Esophagus muscularis mucosa (tissue), 4 donors: Measurements from ENCODE around the gene TMEM135. TPM values are rescaled to one million over a fixed set of nuclear protein-coding genes. Genes with fewer than 3 reads are reported as not detected.

Experiments used
- DNase-seq: peaks from one replicate; pipeline ENCODE4 v3.0.0-alpha.2; 2017; ENCODE audit errors: extremely low spot score
- H3K27ac ChIP-seq, 4 donors: fragments of 200-600 bp; sonication (generic); replicated peaks in 1 of 4; 1 replicate in 3 of 4; 2 replicates in 1 of 4; pipeline ENCODE4 v1.5.1; 2016 to 2019; ENCODE audit warnings: mild to moderate bottlenecking in 1 of 4
- H3K27me3 ChIP-seq, 4 donors: fragments of 200-600 bp; sonication (generic); one replicate each; pipeline versions ENCODE4 v1.5.1 to v1.6.0; 2016 to 2019
- H3K36me3 ChIP-seq, 4 donors: fragments of 200-600 bp; sonication (generic); one replicate each; pipeline ENCODE4 v1.5.1; 2016 to 2019
- H3K4me1 ChIP-seq, 4 donors: fragments of 200-600 bp; sonication (generic); one replicate each; pipeline ENCODE4 v1.5.1; 2016 to 2019
- H3K4me3 ChIP-seq, 4 donors: fragments of 200-600 bp; sonication (generic); 1 replicate in 2 of 4; 2 replicates in 2 of 4; pipeline ENCODE4 v1.5.1; 2016 to 2019; ENCODE audit warnings: mild to moderate bottlenecking in 4 of 4, moderate library complexity in 1 of 4
- H3K9me3 ChIP-seq, 4 donors: fragments of 200-600 bp; sonication (generic); 1 replicate in 3 of 4; 2 replicates in 1 of 4; pipeline ENCODE4 v1.5.1; 2016 to 2019
- EP300 ChIP-seq: sonication (generic); formaldehyde crosslinking; IDR thresholded peaks from one replicate; pipeline ENCODE4 v1.6.1; 2017; ENCODE audit warnings: antibody characterized with exemption
- POLR2A ChIP-seq: fragments of 450-650 bp; IDR thresholded peaks from one replicate; pipeline ENCODE4 v1.6.1; 2017; ENCODE audit warnings: antibody characterized with exemption, moderate library complexity, mild to moderate bottlenecking, low read depth
- POLR2AphosphoS5 ChIP-seq, 2 donors: sonication (generic); formaldehyde crosslinking; IDR thresholded peaks; one replicate each; pipeline ENCODE4 v1.6.1; 2017; ENCODE audit warnings: antibody characterized with exemption in 2 of 2
- WGBS: methylation state at CpG from one replicate; pipeline ENCODE4 v1.1.5; 2018; 5-methylcytosine and 5-hydroxymethylcytosine counted together
- intact Hi-C: fragments of 100-400 bp; cut with DNase I; formaldehyde crosslinking; loops from one replicate; pipeline ENCODE4 v1.15.1; 2023
- total RNA-seq, 4 donors: library from RNA; depleted of rRNA; stranded (reverse); fragments of >200 nt; gene quantifications; one replicate each; pipeline versions ENCODE4 v1.1.0 to v1.2.1, GENCODE V29; 2016
- TF ChIP-seq, protein P1 (sequence below), 3 experiments: fragments of 200-600 bp in 2 of 3; fragments of 450-650 bp in 1 of 3; sonication (generic) in 2 of 3; IDR thresholded peaks; one replicate each; pipeline ENCODE4 v1.5.1; 2017 to 2019; ENCODE audit warnings: antibody characterized with exemption in 3 of 3, mild to moderate bottlenecking in 2 of 3, moderate library complexity in 1 of 3

TMEM135 gene
- total RNA-seq, 4 donors from 2014 or later: 11.6 to 19.5 (median 14.9) TPM

DNA sequence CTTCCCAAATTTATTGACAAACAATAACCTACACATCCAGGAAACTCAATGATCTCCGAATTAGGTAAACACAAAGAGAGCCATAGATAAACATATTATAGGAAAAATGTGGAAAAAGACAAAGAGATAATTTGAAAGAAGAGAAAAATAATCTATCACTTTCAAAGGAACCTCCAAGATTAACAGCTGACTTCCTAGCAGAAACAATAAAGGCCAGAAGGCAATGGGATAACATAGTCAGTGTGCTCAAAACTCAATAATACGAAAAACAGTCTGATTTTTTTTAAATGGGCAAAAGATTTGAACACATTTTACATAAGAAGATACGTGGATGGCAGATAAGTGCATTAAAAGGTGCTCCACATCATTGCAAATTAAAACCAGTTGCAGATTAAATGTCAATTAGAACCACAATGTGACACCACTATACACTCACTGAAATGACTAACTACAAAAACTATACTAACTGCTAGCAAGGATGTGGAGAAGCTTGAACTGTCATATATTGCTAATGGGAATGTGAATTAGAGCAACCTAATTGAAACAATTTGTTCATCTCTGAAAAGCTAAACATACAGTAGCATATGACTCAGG, 300.4 kb downstream of the TMEM135 start:
- Histone ChIP-seq H3K4me3 (no peak overlapping the region), H3K4me1 (no peaks in the 10 kb centered on the region), H3K27me3 (no peaks in the 10 kb centered on the region), H3K36me3 (no peaks in the 10 kb centered on the region), H3K9me3 (peaks cover 0 to 36% (median 23%) of the 10 kb centered on the region in 4 donors), H3K27ac (no peak overlapping the region)
- WGBS: 89% methylated on average over 3 of the region's 3 CpGs
- no peak for TF ChIP-seq EP300
- intact Hi-C loops: no loop called here
- DNase-seq: no peak

DNA sequence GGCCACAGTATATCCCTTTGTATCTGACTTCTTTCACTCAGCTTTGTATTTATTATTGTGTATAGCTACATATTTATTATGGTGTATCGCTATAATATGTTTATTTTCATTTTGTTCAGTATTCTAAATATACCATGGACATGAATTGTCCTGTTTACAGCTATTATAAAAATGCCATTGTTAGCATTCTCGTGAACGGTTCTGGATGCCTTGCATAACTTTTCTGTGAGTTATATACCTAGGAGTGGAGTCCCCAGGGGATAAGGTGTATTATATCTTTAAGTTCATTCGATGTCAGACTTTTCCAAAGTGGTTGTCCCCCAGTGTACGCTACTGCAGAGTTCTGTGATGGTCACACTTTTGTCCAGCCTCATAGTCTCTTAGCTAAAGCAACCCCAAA, 301.7 kb downstream of the TMEM135 start:
- H3K9me3 ChIP-seq: peaks cover 0 to 36% (median 23%) of the 10 kb centered on the region in 4 donors
- intact Hi-C loops: no loop called here
- no peak overlapping the region for H3K4me3 ChIP-seq
- no peaks in the 10 kb centered on the region for H3K36me3 ChIP-seq
- TF ChIP-seq POLR2AphosphoS5 (IDR thresholded peaks at IDR 0.05): no peak
- TF ChIP-seq, protein P1, sequence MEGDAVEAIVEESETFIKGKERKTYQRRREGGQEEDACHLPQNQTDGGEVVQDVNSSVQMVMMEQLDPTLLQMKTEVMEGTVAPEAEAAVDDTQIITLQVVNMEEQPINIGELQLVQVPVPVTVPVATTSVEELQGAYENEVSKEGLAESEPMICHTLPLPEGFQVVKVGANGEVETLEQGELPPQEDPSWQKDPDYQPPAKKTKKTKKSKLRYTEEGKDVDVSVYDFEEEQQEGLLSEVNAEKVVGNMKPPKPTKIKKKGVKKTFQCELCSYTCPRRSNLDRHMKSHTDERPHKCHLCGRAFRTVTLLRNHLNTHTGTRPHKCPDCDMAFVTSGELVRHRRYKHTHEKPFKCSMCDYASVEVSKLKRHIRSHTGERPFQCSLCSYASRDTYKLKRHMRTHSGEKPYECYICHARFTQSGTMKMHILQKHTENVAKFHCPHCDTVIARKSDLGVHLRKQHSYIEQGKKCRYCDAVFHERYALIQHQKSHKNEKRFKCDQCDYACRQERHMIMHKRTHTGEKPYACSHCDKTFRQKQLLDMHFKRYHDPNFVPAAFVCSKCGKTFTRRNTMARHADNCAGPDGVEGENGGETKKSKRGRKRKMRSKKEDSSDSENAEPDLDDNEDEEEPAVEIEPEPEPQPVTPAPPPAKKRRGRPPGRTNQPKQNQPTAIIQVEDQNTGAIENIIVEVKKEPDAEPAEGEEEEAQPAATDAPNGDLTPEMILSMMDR (IDR thresholded peaks at IDR 0.05): no peak
- no peak for TF ChIP-seq POLR2A
- no peak for TF ChIP-seq EP300
- 96% methylated on average over 5 of the region's 5 CpGs for WGBS
- H3K27me3 ChIP-seq: no peaks in the 10 kb centered on the region
- DNase-seq: no peak
- H3K27ac ChIP-seq: no peak overlapping the region
- H3K4me1 ChIP-seq: no peaks in the 10 kb centered on the region

DNA sequence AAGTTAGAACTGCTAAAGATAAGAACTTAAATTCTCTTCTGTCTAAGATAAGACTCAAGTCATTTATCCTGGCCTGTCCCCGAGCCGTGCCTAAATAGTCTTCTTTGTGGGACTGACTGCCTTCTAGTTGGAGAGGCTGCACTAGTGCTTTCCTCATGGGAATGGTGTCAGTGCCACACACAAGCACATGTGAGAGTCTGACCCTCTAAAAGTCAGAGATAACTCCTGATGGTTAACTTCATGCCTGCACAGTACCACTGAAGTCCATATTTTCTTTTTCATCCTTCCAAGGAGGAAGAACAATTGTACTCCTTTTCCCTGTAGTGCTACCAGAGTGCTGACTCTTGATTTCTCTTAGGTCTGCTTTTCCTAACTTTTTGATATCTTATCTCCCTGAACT, 309.7 kb downstream of the TMEM135 start:
- H3K4me1 ChIP-seq: peaks cover under 1 to 3% (median under 1%) of the 10 kb centered on the region in 4 donors
- 71% methylated on average over 2 of the region's 2 CpGs for WGBS
- TF ChIP-seq, protein P1 (IDR thresholded peaks at IDR 0.05): no peak
- no peak for TF ChIP-seq POLR2AphosphoS5 (IDR thresholded peaks at IDR 0.05)
- no peak for TF ChIP-seq POLR2A
- TF ChIP-seq EP300: no peak

DNA sequence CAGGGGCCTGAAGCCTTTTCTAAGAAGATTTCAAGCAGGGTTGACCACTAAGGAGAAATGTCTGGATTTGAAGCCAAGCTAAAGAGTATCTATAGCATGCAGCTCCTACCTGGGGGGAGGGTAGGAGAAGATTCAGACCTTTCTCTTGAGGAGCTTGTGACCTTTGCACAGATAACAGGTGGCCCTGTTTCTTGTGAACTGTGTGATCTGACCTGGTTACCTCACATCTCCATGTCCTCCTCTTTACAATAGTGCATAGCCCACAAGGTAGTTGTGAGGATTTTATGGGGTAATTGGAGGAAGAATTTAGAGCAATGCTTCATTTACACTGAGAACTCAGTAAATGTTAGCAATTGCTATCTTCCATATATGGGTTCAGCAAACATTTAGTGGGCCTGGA, 310.1 kb downstream of the TMEM135 start:
- no peaks in the 10 kb centered on the region for H3K36me3 ChIP-seq
- TF ChIP-seq EP300 (no peak), POLR2AphosphoS5 (IDR thresholded peaks at IDR 0.05) (no peak), POLR2A (no peak)
- TF ChIP-seq, protein P1 (IDR thresholded peaks at IDR 0.05): no peak
- no peaks in the 10 kb centered on the region for H3K9me3 ChIP-seq
- H3K27ac ChIP-seq: no peak overlapping the region
- no peaks in the 10 kb centered on the region for H3K27me3 ChIP-seq
- H3K4me1 ChIP-seq: peaks cover 4 to 7% (median 5%) of the 10 kb centered on the region in 4 donors
- DNase-seq: no peak
- intact Hi-C loops: no loop called here
- H3K4me3 ChIP-seq: no peak overlapping the region

More for the DNA sequence above, 309.7 kb downstream of the TMEM135 start:
- intact Hi-C loops: no loop called here
- no peak overlapping the region for H3K4me3 ChIP-seq
- no peaks in the 10 kb centered on the region for H3K9me3 ChIP-seq
- no peaks in the 10 kb centered on the region for H3K36me3 ChIP-seq
- no peaks in the 10 kb centered on the region for H3K27me3 ChIP-seq
- no peak overlapping the region for H3K27ac ChIP-seq
- no peak for DNase-seq

DNA sequence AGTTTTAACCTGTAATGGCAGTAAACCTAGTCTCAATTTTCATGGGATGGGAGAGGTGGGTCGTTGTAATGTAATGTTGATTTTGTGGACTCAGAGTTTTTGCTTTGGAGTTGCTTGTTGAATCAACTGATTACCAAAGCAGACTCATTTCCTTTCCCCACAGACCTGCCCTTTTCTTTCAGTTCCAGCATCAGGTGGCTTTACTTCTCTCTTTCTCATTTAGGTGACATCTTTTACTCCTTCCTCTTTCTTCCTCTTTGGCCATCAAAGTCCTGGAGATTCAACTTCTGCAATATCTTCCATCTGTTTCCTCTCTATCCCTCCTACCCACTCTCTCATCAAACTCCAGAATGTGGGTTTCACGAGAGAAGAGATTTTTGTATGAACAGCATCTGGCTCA, 313.9 kb downstream of the TMEM135 start:
- no peaks in the 10 kb centered on the region for H3K36me3 ChIP-seq
- DNase-seq: no peak
- intact Hi-C loops: loop anchor here (10.0 kb wide), 1 partner anchor 1203 kb away; no protein-coding TSS in a partner anchor
- H3K9me3 ChIP-seq: no peaks in the 10 kb centered on the region
- no peak for TF ChIP-seq EP300
- TF ChIP-seq POLR2AphosphoS5 (IDR thresholded peaks at IDR 0.05): no peak
- no peak for TF ChIP-seq POLR2A
- TF ChIP-seq, protein P1 (IDR thresholded peaks at IDR 0.05): no peak
- H3K27me3 ChIP-seq: no peaks in the 10 kb centered on the region
- H3K4me3 ChIP-seq: no peak overlapping the region
- 51% methylated on average over 2 of the region's 2 CpGs for WGBS
- peaks cover 15 to 32% (median 23%) of the 10 kb centered on the region in 4 donors for H3K4me1 ChIP-seq
- no peak overlapping the region for H3K27ac ChIP-seq
